GM12873 (cell line): Measurements from ENCODE around the gene GRPEL1.

Experiments used
- TF ChIP-seq, protein P1 (sequence below): IDR thresholded peaks from 2 replicates; pipeline ENCODE4 v1.5.1; 2012; ENCODE audit warnings: low read depth, mild to moderate bottlenecking, moderate library complexity, low read length, control low read depth; ENCODE audit not compliant: insufficient read depth; ENCODE audit errors: missing control alignments

GRPEL1 gene

DNA sequence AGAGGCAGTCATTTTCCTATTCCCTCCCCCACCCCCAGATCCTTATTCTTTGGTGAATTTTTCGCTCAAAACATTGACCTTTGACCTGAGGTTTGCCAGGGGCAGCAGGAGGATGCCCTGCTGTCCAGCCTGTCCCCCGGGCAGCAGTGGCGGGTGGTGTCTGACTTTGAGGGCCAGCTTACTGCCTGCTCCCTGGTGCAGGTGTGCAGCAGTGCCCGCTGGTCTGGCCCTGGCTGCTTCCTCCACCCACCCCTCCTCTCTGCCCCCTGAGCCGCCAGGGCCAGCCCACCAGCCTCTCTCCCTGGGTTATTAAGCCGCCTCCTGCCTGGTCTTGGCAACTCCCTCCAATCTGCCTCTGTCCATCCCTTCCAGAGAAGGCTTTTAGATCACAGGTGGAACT is 40.8 kb upstream of the GRPEL1 start:
- TF ChIP-seq, protein P1, sequence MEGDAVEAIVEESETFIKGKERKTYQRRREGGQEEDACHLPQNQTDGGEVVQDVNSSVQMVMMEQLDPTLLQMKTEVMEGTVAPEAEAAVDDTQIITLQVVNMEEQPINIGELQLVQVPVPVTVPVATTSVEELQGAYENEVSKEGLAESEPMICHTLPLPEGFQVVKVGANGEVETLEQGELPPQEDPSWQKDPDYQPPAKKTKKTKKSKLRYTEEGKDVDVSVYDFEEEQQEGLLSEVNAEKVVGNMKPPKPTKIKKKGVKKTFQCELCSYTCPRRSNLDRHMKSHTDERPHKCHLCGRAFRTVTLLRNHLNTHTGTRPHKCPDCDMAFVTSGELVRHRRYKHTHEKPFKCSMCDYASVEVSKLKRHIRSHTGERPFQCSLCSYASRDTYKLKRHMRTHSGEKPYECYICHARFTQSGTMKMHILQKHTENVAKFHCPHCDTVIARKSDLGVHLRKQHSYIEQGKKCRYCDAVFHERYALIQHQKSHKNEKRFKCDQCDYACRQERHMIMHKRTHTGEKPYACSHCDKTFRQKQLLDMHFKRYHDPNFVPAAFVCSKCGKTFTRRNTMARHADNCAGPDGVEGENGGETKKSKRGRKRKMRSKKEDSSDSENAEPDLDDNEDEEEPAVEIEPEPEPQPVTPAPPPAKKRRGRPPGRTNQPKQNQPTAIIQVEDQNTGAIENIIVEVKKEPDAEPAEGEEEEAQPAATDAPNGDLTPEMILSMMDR: no peak

DNA sequence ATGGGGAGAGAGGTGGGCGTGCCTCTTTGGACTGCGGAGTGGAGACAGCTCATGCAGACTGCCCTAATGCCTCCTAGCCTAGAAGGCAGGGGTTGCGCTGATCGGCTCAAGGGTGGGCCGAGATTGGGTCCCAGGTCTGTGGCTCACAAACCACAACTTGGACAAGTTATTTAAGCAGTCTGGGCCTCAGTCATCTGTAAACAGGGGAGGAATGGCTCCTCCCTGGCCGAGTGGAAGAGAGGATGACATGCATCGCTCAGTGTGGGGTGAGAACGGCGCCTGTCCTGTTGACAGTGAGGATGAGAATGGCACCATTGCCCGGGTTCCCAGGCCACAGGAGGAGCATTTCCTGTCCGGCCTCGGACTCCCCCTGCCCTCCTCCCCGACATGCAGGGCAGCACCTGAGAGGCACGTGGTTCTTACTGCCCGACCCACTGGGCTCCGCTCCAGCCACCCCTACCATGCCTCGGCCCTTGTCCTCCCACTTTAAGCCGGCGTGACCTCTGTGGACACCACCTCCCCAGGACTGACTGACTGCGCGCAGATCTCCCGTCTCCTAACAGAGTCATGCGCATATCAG is 40.3 kb upstream of the GRPEL1 start:
- TF ChIP-seq, protein P1: no peak

DNA sequence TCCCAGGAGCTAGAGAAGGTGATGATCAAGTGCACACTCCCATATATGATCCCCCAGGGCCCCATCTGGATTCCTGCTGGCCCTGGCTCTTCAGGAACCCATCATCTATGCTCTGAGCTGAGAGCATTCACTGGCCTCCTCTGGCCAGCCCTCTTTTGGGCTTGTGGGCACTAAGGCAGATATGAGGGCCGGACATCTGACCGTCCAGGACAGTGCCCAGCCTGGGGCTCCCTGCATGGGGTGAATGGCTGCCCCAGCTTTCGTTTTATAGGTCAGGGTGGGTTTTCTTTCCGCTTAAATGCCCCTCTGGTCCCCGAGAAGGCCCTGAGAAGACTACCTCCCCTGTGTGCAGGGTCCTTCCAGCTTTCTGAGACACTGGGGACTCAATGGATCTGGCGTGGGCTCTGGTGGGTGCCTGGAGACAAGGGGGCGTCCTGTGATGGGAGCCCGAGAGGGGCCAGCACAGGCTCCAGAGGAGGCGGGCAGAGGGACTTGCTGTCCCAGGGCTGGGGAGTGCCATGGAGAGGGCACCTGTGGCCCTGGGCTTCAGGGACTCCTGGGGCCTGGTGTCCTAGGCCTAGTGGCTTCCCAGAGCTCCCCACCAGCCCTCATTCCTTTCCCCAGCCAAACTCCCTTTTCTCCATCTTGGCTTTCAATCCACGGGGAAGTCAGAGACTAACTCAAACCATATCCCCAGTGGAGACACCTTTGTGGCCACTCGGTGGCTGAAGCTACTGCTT is 39.5 kb upstream of the GRPEL1 start:
- TF ChIP-seq, protein P1: no peak

DNA sequence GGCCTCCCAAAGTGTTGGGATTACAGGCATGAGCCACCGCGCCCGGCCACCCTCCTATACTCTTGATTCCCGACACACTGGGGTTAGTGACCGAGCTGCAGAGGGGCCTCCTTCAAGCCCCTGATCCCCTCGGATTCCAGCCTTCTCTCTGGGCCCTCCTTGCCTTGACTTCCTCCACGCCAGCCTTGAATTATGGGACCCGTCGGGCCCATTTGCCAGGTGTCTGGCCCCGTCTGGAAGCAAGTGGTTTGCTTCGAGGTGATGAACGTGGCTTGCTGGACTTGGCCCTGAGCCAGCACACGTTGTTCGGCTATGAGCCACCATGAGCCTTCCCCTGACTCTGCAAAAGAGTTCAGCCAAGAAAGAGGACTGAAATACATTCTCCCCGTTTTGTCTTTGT is 37.4 kb upstream of the GRPEL1 start:
- TF ChIP-seq, protein P1: no peak

DNA sequence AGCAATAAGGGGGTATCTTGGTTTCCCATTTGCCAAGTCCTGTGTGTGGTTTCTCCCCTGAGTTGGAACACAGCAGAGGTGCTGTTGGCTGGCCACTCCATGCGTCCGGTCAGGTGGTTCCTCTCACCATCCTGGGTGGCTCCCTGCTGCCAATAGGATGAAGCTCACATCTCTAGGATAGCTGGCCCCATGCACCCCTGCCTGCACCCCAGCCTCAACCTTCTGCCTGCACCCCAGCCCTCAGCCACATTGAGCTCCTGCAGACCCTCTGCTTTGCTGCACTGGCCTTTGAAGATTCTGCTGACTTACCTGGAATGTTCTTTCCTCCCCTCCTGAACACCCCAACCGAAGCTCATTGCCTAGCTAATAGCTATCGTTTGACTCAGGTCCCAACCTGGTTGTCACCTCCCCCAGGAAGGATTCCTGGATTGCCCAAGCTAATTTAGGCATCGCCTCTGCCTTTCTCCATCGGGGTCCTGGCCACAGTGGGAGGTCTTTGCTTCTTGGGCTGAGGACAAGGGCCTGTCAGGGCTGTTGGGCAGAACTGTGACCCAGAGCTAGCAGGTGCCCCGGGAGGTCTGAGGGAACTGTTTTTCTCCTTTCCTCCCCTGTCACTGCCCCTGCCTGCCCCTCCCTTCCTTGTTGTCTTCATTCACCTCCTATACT is 36.6 kb upstream of the GRPEL1 start:
- TF ChIP-seq, protein P1: no peak

DNA sequence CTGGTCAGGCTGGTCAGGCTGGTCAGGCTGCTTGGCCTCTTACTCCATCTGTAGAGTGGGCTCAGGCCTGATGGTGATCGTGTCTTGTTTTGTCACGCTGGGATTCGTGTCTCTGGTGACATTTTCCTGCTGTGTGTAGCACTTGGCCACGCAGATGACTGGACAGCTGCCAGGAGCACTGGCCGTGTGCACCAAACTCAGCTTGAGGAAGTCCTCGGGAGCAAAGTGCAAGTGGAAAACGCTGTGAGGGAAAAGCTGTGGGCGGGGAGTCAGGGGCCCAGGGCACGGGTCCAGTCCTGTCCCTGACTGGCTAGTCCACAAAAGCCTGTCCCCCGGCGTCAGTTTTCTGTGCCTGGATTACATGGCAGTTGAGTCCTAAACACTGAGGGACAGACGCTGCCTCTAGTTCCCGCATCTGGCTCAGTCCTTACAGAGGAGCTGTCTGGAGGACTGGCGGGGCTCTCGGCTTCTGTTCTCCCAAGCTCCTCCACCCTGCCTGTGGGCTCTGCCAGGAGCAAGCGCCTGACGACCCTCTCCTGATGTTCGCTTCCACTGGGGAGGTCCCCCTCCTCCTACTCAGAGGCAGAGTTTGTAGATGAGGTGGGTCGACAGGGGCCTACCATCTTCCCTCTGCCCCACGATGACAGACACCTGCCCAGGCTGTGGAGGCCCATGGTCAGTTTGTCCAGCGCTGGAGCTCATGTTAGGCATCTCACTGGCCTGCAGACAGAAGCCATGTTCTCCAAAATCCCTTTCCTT is 35.9 kb upstream of the GRPEL1 start:
- TF ChIP-seq, protein P1: no peak
